ENCODE results near the gene DSP. TPM values are rescaled to one million over a fixed set of nuclear protein-coding genes. Genes with fewer than 3 reads are reported as not detected.

The DSP gene
- total RNA-seq, 1 experiment from 2014 or later: 104 TPM

DNA sequence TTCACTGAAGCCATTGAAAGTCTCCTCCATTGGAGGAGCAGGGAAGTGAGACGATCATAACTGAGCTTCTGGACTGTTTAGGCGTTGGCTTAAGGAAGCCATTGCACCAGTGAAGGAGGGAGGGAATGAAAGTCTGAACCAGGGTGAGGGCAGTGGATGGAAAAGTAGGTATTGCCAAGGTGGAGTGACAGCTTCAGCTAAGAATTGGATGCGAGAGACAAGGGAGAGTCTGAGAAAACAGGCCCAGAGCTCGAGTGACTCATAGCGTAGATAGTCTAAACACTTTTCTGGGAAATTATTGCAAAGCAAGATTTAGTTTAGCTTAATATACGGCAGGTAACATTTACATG, 4.5 kb downstream of the DSP start:
- no peak overlapping the region for H2AFZ ChIP-seq (ENCODE audit: low read depth, low read length, poor library complexity, severe bottlenecking)
- H3K27me3 ChIP-seq (ENCODE audit: insufficient read depth, low read length): no peaks in the 10 kb centered on the region
- intact Hi-C loops (cut with micrococcal nuclease): no loop called here
- ChIA-PET CTCF (no interaction called here), POLR2A (no interaction called here), RAD21 (ENCODE audit: low non-redundant PET in 1 of 2, low total read pairs in 2 of 2, uncharacterized antibody in 2 of 2, unreplicated experiment in 2 of 2) (no interaction called here)
- peaks cover 33 to 50% of the 10 kb centered on the region in 2 experiments for H3K4me1 ChIP-seq (ENCODE audit: control insufficient read depth in 1 of 2, insufficient read depth in 2 of 2, low read length in 2 of 2)
- H3K4me2 ChIP-seq (ENCODE audit: low read length): no peak overlapping the region
- H3K9ac ChIP-seq (ENCODE audit: low read length): no peak overlapping the region
- BruUV-seq (replicated peaks): no TSS peak
- no peaks in the 10 kb centered on the region for H4K20me1 ChIP-seq (ENCODE audit: insufficient read depth)
- H3K36me3 ChIP-seq (ENCODE audit: control insufficient read depth in 1 of 2, insufficient read depth in 2 of 2, low read length in 2 of 2): no peaks in the 10 kb centered on the region
- H3K79me2 ChIP-seq (ENCODE audit: insufficient read depth, low read length): peaks cover 88% of the 10 kb centered on the region
- DNase-seq (ENCODE audit: low read depth, low spot score): no peak
- ATAC-seq: no peak
- no peaks in the 10 kb centered on the region for H3K9me2 ChIP-seq (ENCODE audit: insufficient read depth)
- no peak overlapping the region for H3K4me3 ChIP-seq (replicated peaks in 1 of 2; ENCODE audit: low read depth in 1 of 2, low read length in 2 of 2)
- TF ChIP-seq TCF7L2 (IDR thresholded peaks at IDR 0.05; ENCODE audit: borderline replicate concordance, extremely low read depth, insufficient read depth, insufficient read length): no peak
- TF ChIP-seq, protein P1, sequence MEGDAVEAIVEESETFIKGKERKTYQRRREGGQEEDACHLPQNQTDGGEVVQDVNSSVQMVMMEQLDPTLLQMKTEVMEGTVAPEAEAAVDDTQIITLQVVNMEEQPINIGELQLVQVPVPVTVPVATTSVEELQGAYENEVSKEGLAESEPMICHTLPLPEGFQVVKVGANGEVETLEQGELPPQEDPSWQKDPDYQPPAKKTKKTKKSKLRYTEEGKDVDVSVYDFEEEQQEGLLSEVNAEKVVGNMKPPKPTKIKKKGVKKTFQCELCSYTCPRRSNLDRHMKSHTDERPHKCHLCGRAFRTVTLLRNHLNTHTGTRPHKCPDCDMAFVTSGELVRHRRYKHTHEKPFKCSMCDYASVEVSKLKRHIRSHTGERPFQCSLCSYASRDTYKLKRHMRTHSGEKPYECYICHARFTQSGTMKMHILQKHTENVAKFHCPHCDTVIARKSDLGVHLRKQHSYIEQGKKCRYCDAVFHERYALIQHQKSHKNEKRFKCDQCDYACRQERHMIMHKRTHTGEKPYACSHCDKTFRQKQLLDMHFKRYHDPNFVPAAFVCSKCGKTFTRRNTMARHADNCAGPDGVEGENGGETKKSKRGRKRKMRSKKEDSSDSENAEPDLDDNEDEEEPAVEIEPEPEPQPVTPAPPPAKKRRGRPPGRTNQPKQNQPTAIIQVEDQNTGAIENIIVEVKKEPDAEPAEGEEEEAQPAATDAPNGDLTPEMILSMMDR (IDR thresholded peaks at IDR 0.05 in 2 of 3, conservative IDR thresholded peaks at IDR 0.05 in 1 of 3; ENCODE audit: borderline replicate concordance in 1 of 3, insufficient read depth in 1 of 3, low read depth in 2 of 3, low read length in 2 of 3): no peak
- no peaks in the 10 kb centered on the region for H3K9me3 ChIP-seq (ENCODE audit: control insufficient read depth in 1 of 2, insufficient read depth in 1 of 2, low read depth in 1 of 2, low read length in 2 of 2)
- H3K27ac ChIP-seq (ENCODE audit: low read depth, low read length): no peak overlapping the region

DNA sequence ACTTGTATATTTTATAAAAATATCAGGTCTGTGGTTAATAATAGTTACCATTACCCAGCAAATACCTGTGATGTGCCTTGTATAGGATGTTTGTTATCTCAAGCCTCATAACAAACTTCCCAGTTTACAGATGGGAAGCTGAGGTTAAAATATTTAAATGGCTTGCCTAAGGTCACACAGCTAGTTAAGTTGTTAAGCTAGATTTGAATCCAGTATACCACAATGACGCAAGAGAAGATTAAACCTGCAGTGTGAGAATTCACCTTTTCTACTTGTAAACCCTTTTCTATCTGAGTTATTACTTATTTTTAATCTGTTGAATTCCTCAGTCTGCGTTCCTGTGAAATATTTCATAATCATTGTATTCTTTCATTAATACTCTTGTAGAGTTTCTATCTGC, 4.9 kb downstream of the DSP start:
- CTCF ChIA-PET: interaction anchor here (1.4 kb wide), 1 partner anchor 121 kb away, joined by 5 read pairs; no protein-coding TSS in a partner anchor
- no peaks in the 10 kb centered on the region for H3K9me2 ChIP-seq (ENCODE audit: insufficient read depth)
- POLR2A ChIA-PET: no interaction called here
- peaks cover 33 to 48% of the 10 kb centered on the region in 2 experiments for H3K4me1 ChIP-seq (ENCODE audit: control insufficient read depth in 1 of 2, insufficient read depth in 2 of 2, low read length in 2 of 2)
- H4K20me1 ChIP-seq (ENCODE audit: insufficient read depth): no peaks in the 10 kb centered on the region
- TF ChIP-seq TCF7L2 (IDR thresholded peaks at IDR 0.05; ENCODE audit: borderline replicate concordance, extremely low read depth, insufficient read depth, insufficient read length) (no peak), FOSL1 (IDR thresholded peaks at IDR 0.05; ENCODE audit: low read depth) (no peak), ELF1 (IDR thresholded peaks at IDR 0.05; ENCODE audit: borderline replicate concordance, low read depth) (no peak), EZH2phosphoT487 (IDR thresholded peaks at IDR 0.05; ENCODE audit: borderline replicate concordance) (no peak), EGR1 (IDR thresholded peaks at IDR 0.05; ENCODE audit: low read depth) (no peak), SP1 (IDR thresholded peaks at IDR 0.05; ENCODE audit: low read depth) (no peak), CBX3 (IDR thresholded peaks at IDR 0.05; ENCODE audit: low read depth) (no peak)
- TF ChIP-seq, protein P2, sequence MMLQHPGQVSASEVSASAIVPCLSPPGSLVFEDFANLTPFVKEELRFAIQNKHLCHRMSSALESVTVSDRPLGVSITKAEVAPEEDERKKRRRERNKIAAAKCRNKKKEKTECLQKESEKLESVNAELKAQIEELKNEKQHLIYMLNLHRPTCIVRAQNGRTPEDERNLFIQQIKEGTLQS (IDR thresholded peaks at IDR 0.05): no peak
- intact Hi-C loops (cut with micrococcal nuclease): no loop called here
- no peak overlapping the region for H3K4me2 ChIP-seq (ENCODE audit: low read length)
- H3K27ac ChIP-seq (ENCODE audit: low read depth, low read length): no peak overlapping the region
- peaks cover 92% of the 10 kb centered on the region for H3K79me2 ChIP-seq (ENCODE audit: insufficient read depth, low read length)
- no peak for ATAC-seq
- BruUV-seq (replicated peaks): no TSS peak
- H3K9me3 ChIP-seq (ENCODE audit: control insufficient read depth in 1 of 2, insufficient read depth in 1 of 2, low read depth in 1 of 2, low read length in 2 of 2): no peaks in the 10 kb centered on the region
- H2AFZ ChIP-seq (ENCODE audit: low read depth, low read length, poor library complexity, severe bottlenecking): no peak overlapping the region
- H3K27me3 ChIP-seq (ENCODE audit: insufficient read depth, low read length): no peaks in the 10 kb centered on the region
- no peak overlapping the region for H3K9ac ChIP-seq (ENCODE audit: low read length)
- H3K36me3 ChIP-seq (ENCODE audit: control insufficient read depth in 1 of 2, insufficient read depth in 2 of 2, low read length in 2 of 2): no peaks in the 10 kb centered on the region
- H3K4me3 ChIP-seq (replicated peaks in 1 of 2; ENCODE audit: low read depth in 1 of 2, low read length in 2 of 2): no peak overlapping the region
- RAD21 ChIA-PET (ENCODE audit: low non-redundant PET in 1 of 2, low total read pairs in 2 of 2, uncharacterized antibody in 2 of 2, unreplicated experiment in 2 of 2): no interaction called here
- DNase-seq (ENCODE audit: low read depth, low spot score): no peak

Measured in HCT116 (cell line).